Vagina (tissue), 2 donors: ENCODE measurements around the gene RNF213.

Experiments
- POLR2A ChIP-seq, 2 donors: fragments of 450-650 bp; IDR thresholded peaks; one replicate each; pipeline ENCODE4 v1.6.1; 2017; ENCODE audit warnings: antibody characterized with exemption in 2 of 2, mild to moderate bottlenecking in 2 of 2, moderate library complexity in 2 of 2
- TF ChIP-seq, protein P1 (sequence below), 3 experiments: fragments of 450-650 bp in 2 of 3; fragments of 200-600 bp in 1 of 3; sonication (generic) in 1 of 3; IDR thresholded peaks; one replicate each; pipeline ENCODE4 v1.5.1; 2017 to 2019; ENCODE audit warnings: antibody characterized with exemption in 3 of 3, mild to moderate bottlenecking in 2 of 3, moderate library complexity in 2 of 3

DNA sequence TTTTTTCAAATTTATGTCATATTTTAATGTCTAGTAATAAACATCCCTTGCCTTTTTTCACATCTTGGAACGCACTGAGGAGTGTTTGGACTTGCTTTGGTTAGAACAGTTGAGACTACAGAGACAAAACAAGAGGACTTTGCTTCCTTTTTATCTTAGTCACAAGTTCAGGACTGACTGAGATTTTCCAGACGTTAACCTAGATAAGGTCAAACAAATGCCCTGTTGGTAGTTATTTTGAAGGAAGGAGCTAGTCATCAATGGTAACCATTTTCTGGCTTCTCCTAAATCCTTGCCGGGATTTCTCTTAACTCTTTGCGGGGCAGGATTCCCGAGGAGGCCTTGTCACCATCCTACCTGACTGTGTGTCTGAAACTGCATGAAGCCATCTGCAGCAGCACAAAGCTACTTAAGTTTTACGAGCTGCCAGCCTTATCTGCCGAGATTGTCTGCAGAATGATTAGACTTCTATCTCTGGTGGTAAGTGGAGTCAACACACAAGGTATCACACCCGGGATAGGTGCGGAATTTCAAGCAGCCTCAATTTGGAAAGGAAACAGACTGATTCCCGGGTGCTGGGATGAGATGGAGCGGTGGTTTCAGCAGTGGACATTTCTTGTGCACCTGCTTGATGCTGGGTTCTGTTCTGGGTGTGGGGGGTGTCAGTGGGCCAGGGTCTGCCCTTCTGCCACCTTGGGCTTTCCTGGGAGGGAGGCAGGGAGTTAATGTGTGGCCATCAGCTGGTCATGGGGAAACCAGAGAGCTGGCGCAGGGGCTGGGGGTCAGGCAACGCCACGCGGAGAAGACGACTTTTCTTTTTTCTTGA is 48.3 kb downstream of the RNF213 start:
- TF ChIP-seq, protein P1, sequence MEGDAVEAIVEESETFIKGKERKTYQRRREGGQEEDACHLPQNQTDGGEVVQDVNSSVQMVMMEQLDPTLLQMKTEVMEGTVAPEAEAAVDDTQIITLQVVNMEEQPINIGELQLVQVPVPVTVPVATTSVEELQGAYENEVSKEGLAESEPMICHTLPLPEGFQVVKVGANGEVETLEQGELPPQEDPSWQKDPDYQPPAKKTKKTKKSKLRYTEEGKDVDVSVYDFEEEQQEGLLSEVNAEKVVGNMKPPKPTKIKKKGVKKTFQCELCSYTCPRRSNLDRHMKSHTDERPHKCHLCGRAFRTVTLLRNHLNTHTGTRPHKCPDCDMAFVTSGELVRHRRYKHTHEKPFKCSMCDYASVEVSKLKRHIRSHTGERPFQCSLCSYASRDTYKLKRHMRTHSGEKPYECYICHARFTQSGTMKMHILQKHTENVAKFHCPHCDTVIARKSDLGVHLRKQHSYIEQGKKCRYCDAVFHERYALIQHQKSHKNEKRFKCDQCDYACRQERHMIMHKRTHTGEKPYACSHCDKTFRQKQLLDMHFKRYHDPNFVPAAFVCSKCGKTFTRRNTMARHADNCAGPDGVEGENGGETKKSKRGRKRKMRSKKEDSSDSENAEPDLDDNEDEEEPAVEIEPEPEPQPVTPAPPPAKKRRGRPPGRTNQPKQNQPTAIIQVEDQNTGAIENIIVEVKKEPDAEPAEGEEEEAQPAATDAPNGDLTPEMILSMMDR (IDR thresholded peaks at IDR 0.05) = no peak
- no peak for TF ChIP-seq POLR2A (IDR thresholded peaks at IDR 0.05)
